Activated CD8-positive, alpha-beta memory T cell treated with anti-CD3 and anti-CD28 coated beads for 4 hours (primary cell): ENCODE measurements around the gene SSBP4.
A peak's percentile ranks its signal among the peaks of the same experiment; 100 is the strongest.

Source experiments
- DNase-seq, 2 donors: peaks; one replicate each; pipeline ENCODE4 v3.0.0-alpha.2; 2020; ENCODE audit warnings: low read depth in 2 of 2

SSBP4 gene

DNA sequence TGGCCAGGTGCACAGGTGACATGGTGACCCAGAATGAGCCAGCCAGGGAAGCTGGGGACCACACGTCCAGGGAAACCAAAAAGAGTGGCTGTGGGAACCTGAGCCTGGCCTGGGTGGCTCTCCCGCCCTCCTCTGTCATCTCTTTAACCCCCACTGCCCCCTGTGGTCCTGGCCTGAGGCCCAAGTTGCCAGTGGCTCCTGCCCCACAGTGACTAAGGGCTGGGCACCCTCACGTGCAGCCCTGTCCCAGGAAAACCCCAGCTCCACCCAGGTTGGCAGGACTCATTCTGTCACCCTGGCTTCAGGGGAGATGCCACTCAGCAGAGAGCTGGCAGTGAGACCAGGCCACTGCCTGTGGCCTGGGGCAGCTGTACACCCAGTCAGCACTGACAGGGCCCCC is 49.3 kb downstream of the SSBP4 start:
- no peak for DNase-seq

GRCh38 chr19:18469069-18469846 is 50.1 kb downstream of the SSBP4 start:
- no peak for DNase-seq

GRCh38 chr19:18470787-18471186 is 51.6 kb downstream of the SSBP4 start:
- DNase-seq = no peak

DNA sequence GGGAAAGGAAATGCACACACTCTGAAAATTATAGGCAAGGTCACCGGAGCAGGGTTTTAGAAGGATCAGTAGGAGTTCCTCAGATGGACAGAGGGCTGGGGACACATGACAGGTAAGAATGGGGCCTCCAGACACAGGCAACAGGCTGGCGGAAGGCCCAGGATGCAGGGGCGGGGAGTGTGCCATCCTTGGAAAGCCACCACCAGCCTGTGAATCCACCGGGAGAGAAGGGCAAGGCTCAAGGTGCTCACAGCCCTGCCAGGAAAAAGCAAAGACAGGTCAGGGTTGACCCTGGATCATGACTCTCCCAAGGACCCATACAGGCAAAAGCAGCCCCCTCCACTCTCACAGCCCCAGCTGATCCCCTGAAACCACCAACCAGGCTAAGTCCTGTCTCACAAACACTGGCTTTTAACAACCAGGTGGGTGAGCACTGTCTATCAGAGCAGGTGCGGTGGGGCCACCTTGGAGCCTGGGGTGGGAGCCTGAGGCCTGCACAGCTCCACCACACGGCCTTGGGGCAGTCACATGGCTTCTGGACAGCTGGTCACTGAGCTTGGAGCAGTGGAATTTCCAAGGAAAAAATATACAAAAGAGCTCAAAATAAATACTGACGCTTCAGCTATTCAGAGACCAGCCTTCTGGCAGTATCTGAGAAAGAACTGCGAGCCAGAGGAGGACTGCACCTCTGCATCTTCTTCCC is 54.0 kb downstream of the SSBP4 start:
- DNase-seq = no peak

DNA sequence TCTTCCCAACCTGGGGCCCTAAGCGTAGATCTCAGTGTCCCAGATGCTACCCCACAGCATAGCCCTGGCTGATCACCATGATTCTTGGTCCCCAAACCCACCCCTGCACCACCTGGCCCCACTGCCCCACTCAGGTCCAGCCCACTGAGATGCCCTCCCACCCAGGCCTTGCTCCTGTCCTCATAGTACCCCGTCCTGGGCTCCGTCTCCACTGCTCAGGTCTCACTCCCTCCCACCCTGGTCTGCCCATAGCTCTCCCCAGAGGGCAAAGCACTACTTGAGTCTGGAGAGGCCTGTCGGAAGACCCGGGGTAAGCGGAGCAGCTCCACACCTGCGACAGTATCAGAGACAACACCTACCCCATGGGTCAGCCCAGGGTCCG is 54.5 kb downstream of the SSBP4 start:
- no peak for DNase-seq

DNA sequence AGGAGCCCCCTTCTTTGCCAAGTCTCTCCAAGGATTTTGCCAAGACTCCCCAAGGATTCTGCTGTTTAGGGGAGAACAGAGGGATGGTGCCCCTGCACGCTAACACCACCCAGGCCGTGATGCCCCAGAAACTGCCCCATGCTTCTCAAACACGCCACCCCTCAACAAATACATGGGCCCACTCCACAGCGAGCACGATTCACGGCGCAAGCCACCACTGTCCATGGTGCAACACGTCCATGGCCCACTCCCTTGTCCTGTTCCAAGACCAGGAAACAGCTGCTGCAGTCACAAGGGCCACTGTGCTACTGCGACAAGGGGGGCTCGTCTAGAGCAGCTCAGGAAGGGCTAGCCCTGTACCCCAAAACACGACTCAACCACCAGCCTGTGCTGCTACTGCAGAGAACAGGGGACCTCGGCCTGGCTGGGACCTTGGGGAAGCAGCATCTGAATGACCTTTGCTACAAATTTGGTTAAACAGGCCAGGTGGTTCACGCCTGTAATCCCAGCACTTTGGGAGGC is 55.2 kb downstream of the SSBP4 start:
- DNase-seq = no peak

- no peak for DNase-seq
Measured at GRCh38 chr19:18475004-18475453, 55.8 kb downstream of the SSBP4 start.

DNA sequence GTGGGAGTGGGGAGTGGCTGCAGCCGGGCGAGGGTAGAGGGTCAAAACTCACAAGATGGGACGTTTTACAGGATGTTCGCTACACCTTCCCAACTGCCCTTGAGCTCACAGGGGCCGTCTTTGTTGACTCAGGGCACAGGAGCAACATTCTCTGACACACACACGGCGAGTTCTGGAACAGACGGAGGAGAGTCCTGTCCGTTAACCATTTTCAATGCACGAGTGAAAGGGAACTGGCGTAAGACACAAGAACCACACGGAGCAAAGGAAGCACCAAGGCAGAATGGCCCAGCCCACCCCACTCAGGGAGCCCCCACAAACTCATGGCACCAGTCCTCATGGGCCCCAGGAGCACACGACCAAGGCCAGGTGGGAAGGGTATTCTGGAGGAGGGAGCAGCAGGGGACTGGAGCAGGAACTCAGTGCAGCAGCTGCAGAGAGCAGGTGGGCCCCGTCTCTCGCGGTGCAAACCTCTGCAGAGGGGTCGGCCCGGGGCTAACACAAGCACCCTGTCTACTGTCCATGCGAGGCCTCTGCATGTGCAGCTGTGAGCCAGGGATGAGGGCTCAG is 56.6 kb downstream of the SSBP4 start:
- DNase-seq = no peak

- no peak for DNase-seq
Measured at GRCh38 chr19:18476507-18477041, 57.4 kb downstream of the SSBP4 start.

DNA sequence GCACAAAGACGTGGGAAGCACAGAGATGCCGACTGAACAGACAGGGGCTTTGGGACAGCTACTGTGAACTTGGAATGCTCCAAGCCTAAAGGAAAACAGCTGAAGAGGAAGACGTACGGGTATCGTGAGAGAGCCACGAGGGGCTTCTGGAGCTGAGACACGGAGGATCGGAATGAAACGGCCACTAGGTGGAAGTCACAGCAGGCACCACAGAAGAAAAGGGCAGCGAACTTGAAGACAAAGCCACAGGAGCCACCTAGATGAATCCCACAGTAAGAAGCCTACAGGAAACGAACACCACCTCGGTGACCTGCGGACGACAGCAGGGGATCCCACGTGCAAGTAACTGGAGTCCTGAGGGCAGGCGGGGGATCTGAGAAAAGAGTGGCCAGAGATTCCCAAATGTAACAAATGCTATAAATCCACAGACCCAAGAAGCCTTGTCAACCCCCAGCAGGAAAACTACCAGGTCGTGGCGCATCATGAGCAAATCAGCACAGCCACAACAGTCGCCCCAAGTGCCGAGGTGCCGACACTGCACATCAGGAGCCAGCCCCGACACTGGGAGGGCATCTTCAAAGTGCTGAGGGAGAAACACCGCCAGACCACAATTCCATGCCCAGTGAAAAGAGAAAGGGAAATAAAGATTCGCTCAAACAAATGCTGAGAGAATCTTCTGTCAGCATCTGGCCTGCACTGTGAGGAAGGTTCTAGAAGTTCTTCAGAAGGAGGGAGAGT is 58.0 kb downstream of the SSBP4 start:
- DNase-seq = no peak

DNA sequence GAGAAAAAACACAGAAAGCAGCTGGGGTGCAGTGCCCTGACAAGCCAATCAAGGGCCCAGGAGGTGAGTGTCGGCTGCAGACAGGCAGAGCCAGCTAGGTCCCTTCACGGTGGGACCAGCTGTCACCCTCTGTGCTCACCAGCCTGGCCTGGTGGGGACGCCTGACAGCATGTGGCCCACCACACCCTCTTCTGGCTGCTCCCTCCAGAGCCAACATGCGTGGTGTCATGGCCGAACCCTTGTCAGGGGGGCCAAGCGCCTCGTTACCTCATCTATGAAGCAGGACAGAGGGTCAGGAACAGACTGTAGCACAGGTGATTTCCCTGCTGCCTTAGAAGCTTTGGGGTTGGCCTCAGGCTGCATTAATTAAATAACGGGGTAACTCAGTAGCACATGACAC is 58.8 kb downstream of the SSBP4 start:
- no peak for DNase-seq

- DNase-seq = peak; percentile 22 to 38
Measured at GRCh38 chr19:18478545-18479311, 59.5 kb downstream of the SSBP4 start.

DNA sequence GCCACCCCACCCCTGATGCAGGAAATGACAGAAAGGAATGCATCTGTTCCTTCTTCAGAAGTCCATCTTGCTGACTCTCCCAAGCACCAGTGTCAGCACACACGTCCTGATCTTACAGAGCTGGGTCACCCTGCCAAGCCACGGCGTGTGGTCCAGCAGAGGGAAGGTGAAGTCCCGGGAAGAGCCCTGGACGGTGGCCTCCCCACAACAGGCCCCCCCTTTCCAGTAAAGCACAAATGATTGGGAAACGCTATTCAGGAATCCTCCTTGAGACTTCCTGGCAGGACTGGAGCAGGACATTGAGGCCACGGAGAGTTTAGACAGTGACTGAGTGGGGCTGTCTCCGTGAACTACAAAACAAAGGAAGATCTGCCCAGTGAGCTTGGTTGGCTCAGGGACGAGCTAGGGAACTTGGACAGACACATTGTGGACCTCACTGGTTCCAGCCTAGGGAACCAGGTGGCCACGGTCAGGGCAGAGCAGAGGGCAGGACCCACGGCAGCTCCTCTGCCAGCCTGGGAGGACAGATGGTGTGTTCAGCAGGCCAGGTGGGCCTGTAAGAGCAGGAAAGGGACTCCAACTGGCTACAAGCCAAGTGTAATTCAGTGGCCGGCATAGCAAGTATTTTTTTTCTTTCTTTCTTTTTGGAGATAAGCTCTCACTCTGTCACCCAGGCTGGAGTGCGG is 61.0 kb downstream of the SSBP4 start:
- DNase-seq = no peak

DNA sequence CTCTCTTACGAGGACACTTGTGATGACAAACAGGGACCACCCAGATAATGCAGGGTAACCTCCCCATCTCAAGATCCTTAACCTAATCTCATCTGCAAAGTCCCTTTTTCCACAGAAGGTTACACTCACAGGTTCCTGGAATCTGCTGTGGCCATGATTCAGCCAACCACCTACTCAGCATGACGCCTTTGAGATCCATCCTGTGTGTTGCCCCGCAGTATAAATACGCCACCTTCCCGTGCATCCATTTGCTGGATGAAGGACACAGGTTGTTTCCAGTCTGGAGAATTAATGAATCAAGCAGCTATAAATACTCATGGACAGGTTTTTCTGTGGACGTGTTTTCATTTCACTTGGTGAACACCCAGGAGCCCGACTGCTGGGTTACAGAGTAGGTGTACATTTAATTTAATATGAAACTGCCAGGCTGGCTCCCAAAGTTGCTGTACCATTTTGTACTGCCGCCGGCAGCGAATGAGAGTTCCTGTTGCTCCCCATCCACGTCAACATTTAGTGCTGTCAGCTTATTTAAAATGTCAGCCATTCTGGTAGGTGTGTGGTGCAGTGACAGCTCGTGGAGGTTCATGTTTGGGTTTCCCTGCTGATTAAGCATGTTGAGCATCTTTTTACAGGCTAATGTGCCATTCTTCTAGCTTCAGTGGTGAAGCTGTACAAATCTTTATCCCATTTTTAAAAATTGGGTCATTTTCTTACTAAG is 62.5 kb downstream of the SSBP4 start:
- DNase-seq = no peak

GRCh38 chr19:18483119-18483890 is 64.1 kb downstream of the SSBP4 start:
- DNase-seq = no peak
